GM19023 (cell line): ENCODE data around the gene BTG2.
"Not testable (repeated sequence)": the region's sequence is repeated elsewhere in the genome, so short reads cannot be mapped to it uniquely, and the experiment has no call there.

Experiments
- ATAC-seq: cut with Tn5 transposase; IDR thresholded peaks from one replicate; pipeline ENCODE4 v1.9.1; 2021; ENCODE audit warnings: mild to moderate bottlenecking, moderate library complexity; ENCODE audit not compliant: unreplicated experiment

Gene BTG2

DNA sequence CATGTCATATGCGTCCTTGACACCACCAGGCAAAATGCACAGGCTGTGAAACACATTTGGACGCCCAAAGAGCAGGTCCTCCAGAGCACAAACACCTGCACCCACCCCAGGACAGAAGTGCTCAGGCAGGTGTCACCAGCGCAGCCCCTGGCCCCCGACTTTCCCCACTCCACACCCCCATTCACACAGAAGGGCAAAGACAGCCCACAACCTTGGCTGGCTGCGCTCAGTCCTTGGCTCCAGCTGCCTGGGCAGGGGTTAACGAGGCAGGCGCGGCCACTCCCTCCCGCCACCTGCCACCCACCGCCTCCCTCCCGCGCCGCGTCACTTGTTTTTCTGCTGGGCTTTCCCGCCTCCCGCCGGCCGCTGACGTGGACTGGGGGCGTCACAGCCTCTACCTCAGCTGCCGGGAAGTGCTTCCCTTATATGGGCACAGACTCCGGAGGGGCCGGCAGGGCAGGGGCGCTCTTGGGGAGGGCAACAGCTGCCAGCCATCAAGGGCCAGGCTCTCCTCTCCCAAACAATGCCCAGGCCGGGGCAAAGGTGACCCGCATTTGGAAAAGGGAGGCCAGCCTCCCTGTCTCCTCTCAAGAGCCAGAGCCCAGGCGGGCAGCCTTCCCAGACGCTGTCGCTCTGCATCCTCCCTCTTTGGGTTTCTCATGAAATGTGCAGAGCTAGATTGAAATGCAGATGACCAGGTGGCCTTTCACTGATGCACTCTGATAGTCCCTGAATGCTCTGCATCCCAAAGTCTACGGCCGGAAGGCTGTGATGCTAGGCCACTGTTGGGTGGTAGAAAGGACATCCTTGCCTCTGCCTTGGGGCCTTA lies 14.8 kb upstream of the BTG2 start:
- ATAC-seq: peak; percentile 46

DNA sequence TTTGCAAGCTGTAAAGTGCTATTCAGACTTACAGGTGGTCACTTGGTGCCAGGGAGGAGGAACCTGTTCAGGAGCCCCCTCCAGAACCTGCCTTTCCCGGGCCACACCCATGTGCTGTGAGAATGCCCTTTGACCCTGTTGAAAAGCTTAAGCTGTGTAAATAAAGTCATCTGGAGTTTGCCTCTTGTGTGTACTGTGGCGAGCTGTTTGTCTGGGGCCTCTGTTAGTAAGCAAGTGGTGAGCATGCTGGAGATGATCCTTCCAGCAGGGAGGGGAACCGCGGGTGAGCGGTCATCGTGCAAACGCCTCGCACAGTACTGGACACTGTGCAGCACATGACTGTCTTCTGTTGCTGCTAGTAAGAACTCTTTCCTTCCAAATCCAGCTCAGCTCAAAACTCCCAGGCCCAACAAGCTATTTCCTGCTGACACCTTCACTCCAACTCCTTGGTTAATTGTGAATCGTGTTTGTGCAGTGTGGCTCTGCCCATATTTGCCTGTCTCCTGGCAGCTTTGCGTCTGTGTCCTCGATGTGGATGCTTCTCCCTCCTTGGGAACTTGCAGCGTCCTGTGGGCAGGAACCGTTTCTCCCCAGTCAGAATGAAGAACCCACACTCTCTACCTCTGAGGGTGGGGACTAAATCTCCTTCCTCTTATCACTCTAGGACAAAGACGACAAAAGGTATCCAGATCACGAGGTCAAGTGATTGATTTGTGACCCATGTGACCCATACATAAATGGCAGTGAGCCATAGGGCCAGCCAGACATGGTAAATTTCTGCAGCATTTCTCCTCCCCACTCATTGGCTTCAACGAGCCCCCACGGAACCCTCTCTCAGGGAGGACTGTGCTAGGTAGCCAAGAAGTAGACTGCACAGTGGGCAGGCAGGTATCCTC lies 13.9 kb upstream of the BTG2 start:
- no peak for ATAC-seq

DNA sequence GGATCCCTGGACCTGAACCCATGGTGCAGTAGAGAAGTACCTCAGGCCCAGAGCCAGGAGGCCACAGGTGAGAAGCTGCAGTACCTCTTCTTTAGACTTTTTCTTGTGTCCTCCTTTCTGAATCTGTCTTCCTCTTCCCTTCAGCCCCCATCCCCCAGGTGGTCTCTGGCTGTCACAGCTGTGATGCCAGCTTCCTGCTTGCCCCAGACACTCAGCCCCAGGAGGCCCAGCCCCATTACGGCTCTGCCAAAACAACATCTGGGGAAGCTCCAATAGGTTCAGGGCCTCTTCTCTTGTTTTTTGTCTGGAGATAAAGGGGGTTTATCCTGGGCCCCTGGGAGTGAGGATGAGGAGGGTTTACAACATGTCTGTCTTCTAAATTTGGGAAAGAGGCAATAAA lies 9.5 kb upstream of the BTG2 start:
- ATAC-seq: no peak

DNA sequence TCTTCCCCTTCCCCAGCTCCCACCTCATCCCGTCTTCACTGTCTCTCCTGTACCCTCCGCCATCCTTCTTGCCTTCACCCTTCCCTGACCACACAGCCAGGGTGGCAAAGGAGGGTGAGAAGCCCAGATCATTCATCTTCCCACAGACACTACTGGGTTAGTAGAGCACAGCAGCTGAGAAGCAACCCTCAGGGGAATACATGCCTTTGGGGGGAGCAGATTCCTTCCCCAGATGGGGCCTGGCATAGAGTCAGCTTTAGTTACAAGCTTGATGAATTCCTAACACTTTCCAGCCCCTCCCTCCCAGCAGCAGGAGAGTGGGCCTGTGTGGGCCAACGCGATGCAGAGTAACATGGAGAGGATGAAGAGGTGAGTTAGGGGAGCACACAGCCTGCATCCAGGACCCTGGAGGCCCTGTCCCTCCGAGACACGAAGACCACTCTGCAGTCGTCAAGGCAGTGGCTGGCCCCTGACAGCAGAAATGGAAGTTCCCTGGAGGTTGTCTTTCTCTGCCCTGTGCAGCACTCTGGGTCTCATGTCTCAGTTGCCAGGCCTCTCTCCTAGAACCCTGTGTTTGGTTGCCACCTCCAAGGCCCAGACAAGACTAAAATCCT lies 8.8 kb upstream of the BTG2 start:
- ATAC-seq: no peak

DNA sequence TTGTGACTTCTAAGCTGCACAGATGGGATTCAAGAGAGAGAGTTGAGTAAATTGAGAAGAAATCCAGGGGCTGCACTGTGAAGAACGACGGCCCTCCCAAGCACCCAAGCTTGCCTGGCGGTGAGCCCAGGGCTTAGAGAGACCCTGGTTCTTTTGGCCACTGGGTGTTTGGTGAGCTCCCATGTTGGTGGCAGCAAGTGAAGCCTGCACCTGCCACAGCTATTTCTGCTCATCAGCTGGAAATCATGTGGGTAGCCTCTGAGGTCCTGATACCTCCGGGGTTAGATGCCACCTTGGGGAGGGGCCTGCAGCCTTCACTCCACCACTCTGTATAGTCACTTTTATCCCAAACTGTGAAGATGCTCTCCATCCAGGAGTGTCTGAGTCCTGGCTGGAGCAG lies 6.2 kb upstream of the BTG2 start:
- ATAC-seq: no peak

DNA sequence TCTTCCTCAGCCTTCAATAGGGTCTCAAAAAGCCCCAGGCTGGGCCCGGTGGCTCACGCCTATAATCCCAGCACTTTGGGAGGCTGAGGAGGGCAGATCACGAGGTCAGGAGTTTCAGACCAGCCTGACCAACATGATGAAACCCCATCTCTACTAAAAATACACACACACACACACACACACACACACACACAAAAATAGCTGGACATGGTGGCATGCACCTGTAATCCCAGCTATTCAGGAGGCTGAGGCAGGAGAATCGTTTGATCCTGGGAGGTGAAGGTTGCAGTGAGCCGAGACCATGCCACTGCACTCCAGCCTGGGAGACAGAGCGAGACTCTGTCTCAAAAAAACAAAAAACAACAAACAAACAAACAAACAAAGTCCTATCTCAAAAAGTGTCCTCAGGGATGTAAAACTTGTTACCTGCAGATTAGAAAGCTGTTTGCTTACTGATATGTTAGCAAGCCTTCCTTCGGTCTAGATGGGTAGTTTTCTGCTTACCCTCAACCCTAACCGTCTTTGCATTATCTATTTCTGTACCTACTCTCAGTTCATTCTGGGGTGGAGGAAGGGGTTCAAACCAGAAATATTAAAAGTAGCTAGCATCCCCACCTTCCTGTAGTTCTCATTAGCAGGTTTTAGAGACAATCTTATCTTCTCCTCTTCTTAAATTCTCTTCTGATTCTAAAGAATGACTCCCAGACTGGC lies 5.4 kb upstream of the BTG2 start:
- not testable (repeated sequence) for ATAC-seq

DNA sequence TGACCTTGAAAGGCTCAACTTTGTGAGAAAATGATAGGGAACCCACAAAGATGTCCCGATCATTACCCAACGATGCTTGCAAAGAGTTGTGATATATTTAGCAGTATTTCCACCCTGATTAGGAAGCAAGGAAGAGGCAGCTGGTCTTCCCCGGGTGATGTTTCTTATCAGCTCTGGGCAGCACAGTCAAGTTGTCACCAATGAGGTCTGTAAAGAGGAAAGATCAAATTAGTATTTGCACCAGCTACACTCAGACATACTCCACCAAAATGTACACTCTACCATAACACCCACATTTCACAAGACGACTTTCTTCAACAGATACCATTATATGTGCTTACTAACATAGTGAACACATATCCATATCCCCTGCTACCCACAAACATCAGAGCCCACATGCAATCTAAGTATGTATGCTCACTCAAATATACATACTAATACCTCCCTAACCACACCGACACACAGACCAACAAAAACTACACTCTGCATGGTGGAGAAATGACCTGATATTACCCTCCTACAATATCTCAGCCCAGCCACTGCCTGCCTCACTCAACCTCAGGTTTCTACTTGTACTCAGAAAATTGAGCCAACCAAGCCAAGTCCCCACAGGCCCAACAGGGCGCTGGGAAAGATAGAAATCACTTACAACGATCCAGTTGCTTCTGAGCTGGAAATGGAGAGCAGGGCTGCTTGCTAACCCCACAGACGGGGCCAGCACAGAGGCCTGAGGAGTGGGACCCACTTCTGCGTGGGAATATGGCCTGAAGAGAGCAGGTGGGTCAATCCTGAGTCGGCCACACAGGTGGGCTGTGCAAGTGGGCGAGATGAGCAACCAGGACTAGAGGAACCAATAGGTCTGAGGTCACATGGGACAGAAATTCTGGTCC lies 4.6 kb upstream of the BTG2 start:
- no peak for ATAC-seq

DNA sequence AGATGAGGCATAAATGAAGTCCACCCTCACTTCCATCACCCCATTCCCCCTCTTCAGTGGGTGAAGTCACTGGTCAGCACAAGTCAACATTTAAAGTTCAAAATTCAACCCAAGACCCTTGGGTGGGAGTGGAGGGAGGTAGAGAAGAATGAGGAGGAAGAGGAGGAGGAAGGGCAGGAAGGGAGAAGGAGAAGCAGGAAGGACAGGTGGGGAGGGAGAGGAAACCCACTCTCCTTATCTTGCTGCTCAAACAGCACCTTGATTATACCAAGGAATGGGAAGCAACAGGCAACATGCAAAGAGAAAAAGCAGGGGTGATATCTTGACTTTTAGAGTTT lies 4.0 kb upstream of the BTG2 start:
- no peak for ATAC-seq

DNA sequence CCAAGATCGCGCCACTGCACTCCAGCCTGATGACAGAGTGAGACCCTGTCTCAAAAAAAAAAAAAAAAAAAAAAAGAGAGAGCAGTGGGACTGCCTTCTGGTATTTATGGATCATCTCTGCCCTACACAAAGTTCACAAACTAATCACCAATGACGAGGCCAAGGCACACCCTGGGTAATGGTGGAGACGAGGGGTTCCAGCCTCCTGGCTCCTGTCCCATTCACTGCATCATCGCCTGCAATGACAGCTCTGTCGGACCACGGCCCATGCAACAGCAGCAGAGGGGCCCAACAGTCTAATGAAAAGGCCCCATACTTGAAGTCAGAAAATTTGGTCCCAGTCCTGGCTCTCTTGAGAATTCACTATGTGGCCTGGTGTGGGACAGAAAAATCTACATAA lies 2.9 kb upstream of the BTG2 start:
- ATAC-seq: no peak

DNA sequence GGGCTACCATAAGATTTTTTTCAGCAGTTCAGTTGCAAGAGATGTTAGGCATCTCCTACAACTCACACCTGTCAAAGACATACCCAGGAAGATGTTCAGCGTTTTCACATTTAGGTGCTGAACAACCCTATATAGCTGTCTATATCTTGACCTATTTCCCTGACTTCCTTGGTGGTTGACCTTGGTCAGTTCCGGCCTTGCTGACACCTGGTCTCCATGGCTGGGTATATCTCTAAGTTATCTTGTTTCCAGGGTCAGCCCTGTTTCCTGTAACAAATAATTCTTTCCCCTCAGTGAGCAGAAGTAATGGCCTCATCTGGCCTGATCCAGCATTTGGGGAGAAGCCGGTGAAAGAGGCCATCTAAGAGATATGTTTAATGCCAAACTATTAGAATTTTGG lies 2.4 kb upstream of the BTG2 start:
- no peak for ATAC-seq

DNA sequence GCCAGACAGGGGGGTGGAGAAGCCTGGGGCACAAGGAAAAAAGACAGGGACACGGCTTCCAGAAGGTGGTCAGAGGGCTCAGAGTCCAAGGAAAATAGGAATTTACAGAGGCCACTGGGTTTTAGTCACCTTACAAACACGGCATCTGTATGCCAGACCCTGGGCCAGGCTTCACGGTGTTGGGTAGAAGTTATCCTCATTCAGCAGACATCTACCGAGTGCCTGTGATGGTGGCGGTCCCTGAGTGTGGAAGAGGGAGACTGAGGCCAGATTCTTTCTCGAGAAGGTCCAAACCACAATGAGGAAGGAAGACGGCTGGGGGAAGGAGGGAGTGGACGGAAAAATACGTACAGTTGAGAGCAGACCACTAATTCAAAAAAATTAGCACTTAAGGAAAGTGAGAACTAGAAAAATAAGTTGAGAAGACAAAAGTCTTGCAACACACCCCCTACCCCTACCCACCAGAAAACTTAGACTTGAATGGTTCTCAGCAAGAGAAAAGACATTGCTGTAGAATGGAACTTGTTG lies 864 bp upstream of the BTG2 start:
- no peak for ATAC-seq

DNA sequence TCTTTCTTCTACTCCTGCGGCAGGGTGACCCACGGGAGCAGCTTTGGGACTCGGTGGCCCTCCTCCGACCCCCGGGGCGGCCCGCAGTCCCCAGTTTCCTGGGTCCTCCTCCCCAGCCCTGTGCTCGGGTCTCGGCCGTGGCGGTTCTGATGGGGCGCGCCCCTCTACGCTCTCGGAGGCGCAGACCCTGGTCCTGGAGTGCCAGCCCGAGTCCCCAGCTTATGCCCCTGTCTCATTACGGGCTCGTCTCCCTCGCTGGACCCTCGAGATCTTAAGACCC lies 430 bp downstream of the BTG2 start:
- no peak for ATAC-seq

DNA sequence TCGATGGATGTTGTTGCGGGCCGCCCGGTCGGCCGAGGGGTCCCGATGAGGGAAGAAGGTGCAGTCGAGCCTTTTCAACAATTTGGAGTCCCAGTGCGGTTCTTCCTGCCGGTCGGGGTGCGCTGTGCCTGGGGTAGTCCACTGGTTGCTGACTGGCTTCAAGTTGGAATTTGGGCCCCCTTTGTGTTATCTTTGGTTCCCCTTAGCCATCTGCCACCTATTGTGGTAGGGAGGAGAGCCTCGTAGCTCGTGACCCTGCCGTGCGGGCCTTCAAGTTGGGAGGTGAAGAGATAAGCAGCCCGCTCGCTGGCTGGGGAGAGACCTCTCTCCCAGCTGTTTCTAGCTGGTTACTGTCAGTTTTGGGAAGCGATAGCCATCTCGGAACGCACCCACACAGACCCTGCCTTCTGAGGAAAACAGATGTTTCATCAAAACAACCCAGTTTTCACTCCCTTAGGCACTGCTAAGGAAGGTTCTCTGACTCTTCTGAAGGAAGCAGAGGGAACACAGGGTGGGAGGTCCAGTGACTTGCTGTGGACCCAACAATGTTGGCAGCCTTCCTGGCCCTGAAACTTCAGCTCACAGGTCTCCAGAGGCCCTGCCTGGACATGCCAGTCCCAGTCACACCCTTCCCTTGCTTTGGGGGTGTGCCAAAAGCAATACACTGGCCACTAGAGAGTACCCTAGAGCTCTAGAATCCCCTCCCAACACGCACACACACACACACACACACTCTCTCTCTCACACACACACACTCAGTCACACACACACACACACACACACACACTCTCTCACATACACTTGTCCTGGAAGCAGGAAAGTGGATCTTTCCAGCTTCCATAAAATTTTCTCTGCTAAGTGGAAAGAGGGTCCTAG lies 1.0 kb downstream of the BTG2 start:
- ATAC-seq: no peak

DNA sequence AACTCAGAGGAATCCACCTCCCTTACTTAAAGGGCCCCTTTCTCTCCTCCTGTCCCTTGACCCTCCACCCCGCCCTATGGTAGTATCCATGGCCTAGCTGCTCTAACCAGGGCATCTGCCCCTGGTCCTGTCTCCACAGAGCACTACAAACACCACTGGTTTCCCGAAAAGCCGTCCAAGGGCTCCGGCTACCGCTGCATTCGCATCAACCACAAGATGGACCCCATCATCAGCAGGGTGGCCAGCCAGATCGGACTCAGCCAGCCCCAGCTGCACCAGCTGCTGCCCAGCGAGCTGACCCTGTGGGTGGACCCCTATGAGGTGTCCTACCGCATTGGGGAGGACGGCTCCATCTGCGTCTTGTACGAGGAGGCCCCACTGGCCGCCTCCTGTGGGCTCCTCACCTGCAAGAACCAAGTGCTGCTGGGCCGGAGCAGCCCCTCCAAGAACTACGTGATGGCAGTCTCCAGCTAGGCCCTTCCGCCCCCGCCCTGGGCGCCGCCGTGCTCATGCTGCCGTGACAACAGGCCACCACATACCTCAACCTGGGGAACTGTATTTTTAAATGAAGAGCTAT lies 1.7 kb downstream of the BTG2 start:
- ATAC-seq: no peak

DNA sequence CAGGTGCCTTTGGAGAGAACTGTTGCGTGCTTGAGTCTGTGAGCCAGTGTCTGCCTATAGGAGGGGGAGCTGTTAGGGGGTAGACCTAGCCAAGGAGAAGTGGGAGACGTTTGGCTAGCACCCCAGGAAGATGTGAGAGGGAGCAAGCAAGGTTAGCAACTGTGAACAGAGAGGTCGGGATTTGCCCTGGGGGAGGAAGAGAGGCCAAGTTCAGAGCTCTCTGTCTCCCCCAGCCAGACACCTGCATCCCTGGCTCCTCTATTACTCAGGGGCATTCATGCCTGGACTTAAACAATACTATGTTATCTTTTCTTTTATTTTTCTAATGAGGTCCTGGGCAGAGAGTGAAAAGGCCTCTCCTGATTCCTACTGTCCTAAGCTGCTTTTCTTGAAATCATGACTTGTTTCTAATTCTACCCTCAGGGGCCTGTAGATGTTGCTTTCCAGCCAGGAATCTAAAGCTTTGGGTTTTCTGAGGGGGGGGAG lies 2.4 kb downstream of the BTG2 start:
- no peak for ATAC-seq

DNA sequence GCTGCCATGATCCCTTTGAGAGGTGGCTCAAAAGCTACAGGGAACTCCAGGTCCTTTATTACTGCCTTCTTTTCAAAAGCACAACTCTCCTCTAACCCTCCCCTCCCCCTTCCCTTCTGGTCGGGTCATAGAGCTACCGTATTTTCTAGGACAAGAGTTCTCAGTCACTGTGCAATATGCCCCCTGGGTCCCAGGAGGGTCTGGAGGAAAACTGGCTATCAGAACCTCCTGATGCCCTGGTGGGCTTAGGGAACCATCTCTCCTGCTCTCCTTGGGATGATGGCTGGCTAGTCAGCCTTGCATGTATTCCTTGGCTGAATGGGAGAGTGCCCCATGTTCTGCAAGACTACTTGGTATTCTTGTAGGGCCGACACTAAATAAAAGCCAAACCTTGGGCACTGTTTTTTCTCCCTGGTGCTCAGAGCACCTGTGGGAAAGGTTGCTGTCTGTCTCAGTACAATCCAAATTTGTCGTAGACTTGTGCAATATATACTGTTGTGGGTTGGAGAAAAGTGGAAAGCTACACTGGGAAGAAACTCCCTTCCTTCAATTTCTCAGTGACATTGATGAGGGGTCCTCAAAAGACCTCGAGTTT lies 3.1 kb downstream of the BTG2 start:
- ATAC-seq: no peak

DNA sequence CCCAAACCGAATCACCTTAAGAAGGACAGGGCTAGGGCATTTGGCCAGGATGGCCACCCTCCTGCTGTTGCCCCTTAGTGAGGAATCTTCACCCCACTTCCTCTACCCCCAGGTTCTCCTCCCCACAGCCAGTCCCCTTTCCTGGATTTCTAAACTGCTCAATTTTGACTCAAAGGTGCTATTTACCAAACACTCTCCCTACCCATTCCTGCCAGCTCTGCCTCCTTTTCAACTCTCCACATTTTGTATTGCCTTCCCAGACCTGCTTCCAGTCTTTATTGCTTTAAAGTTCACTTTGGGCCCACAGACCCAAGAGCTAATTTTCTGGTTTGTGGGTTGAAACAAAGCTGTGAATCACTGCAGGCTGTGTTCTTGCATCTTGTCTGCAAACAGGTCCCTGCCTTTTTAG lies 3.6 kb downstream of the BTG2 start:
- no peak for ATAC-seq
